HepG2 (cell line): ENCODE results near the gene TXLNA. TPM values are rescaled to one million over a fixed set of nuclear protein-coding genes. Genes with fewer than 3 reads are reported as not detected.
A peak's percentile ranks its signal among the peaks of the same experiment; 100 is the strongest.

ENCODE experiments used
- ATAC-seq: fragments of 200-7000 bp; cut with Tn5 transposase; 3 replicates; pipeline ENCODE4 v1.9.1; 2020; ENCODE audit warnings: mild to moderate bottlenecking, moderate library complexity
- BruUV-seq: library from RNA; stranded (reverse); fragments of 400-500 nt; replicated peaks from 2 replicates; lab custom pipeline; 2021; lab: Mats Ljungman, UMichigan
- CTCF ChIA-PET: fragments of 300-600 bp; formaldehyde crosslinking; extraction: SDS; loops from one replicate; lab custom pipeline; 2021; ENCODE audit warnings: low total read pairs, inconsistent platforms, low intra/inter-chr PET ratio; lab: Yijun Ruan, JAX
- POLR2A ChIA-PET: fragments of 350-600 bp; sonication (Branson Sonifier 250); formaldehyde crosslinking; loops from one replicate; lab custom pipeline; 2020; ENCODE audit warnings: antibody characterized with exemption, inconsistent platforms; lab: Yijun Ruan, JAX
- DNase-seq: peaks from one replicate; pipeline ENCODE4 v3.0.0-alpha.2; 2015; ENCODE audit warnings: low spot score
- FAIRE-seq: peaks from 3 replicates; lab custom pipeline; 2011; peaks lifted over from hg19 to GRCh38; lab: Jason Lieb, UNC
- H2AFZ ChIP-seq: one replicate; pipeline ENCODE4 v1.6.1; 2011; ENCODE audit warnings: low read length, inconsistent platforms
- H3K27ac ChIP-seq: fragments of 300-600 bp; 3 replicates; pipeline ENCODE4 v1.8.0; 2011; ENCODE audit warnings: mixed run types, mild to moderate bottlenecking, mixed read lengths, low read length, inconsistent platforms; ENCODE audit not compliant: insufficient read depth; ENCODE audit errors: extremely low read length
- H3K27me3 ChIP-seq, 2 experiments: fragments of 200-600 bp in 1 of 2; 2 replicates in 1 of 2; 3 replicates in 1 of 2; pipeline versions ENCODE4 v1.6.0 to v1.8.0; 2011; ENCODE audit warnings: low read length in 2 of 2, mild to moderate bottlenecking in 2 of 2, moderate library complexity in 2 of 2, inconsistent platforms in 1 of 2; ENCODE audit not compliant: insufficient read depth in 2 of 2, control insufficient read depth in 1 of 2
- H3K36me3 ChIP-seq, 2 experiments: fragments of 200-600 bp in 1 of 2; replicated peaks in 1 of 2; 2 replicates in 1 of 2; 3 replicates in 1 of 2; pipeline versions ENCODE4 v1.5.1 to v1.8.0; 2011; ENCODE audit warnings: low read length in 2 of 2, inconsistent platforms in 1 of 2; ENCODE audit not compliant: insufficient read depth in 2 of 2, control insufficient read depth in 1 of 2
- H3K4me1 ChIP-seq: 2 replicates; pipeline ENCODE4 v1.5.1; 2012; ENCODE audit warnings: low read length, inconsistent platforms; ENCODE audit not compliant: insufficient read depth
- H3K4me2 ChIP-seq: 2 replicates; pipeline ENCODE4 v1.6.0; 2011; ENCODE audit warnings: low read depth, low read length, inconsistent platforms
- H3K4me3 ChIP-seq, 3 experiments: fragments of 200-600 bp in 1 of 3; sonication (generic), shearing (Covaris generic) in 1 of 3; replicated peaks in 1 of 3; 2 replicates each; pipeline ENCODE4 v1.5.1; 2011 to 2016; ENCODE audit warnings: low read length in 3 of 3, inconsistent platforms in 2 of 3, low read depth in 2 of 3, mild to moderate bottlenecking in 2 of 3, control low read depth in 1 of 3, mixed read lengths in 1 of 3; ENCODE audit not compliant: insufficient read depth in 1 of 3
- H3K79me2 ChIP-seq: one replicate; pipeline ENCODE4 v1.6.1; 2011; ENCODE audit warnings: low read length, inconsistent platforms; ENCODE audit not compliant: insufficient read depth
- H3K9ac ChIP-seq: 2 replicates; pipeline ENCODE4 v1.6.0; 2011; ENCODE audit warnings: mild to moderate bottlenecking, low read depth, low read length, inconsistent platforms; ENCODE audit not compliant: insufficient read depth
- H3K9me3 ChIP-seq: 2 replicates; pipeline ENCODE4 v1.5.1; 2012; ENCODE audit warnings: mild to moderate bottlenecking, low read length
- H4K20me1 ChIP-seq: 2 replicates; pipeline ENCODE4 v1.6.0; 2011; ENCODE audit warnings: inconsistent platforms, mild to moderate bottlenecking, low read length, moderate library complexity; ENCODE audit not compliant: insufficient read depth
- AGO2 ChIP-seq: fragments of 200-400 bp; formaldehyde crosslinking; optimal IDR thresholded peaks from 2 replicates; pipeline ENCODE3; 2017; ENCODE audit warnings: mild to moderate bottlenecking, low read depth, low read length, moderate library complexity
- CTCF ChIP-seq: sonication (generic); formaldehyde crosslinking; IDR thresholded peaks from 2 replicates; pipeline ENCODE4 v1.5.0; 2020; ENCODE audit warnings: mild to moderate bottlenecking, missing genetic modification reagents, moderate library complexity
- GABPA ChIP-seq, 2 experiments: IDR thresholded peaks; 2 replicates each; pipeline ENCODE4 v1.6.1; 2011 to 2016; ENCODE audit warnings: low read depth in 2 of 2, low read length in 1 of 2, missing biosample characterization in 1 of 2, missing genetic modification characterization in 1 of 2
- NCOA2 ChIP-seq: sonication (generic); formaldehyde crosslinking; IDR thresholded peaks from 2 replicates; pipeline ENCODE4 v1.8.0; 2022; ENCODE audit warnings: inconsistent platforms
- RXRA ChIP-seq: sonication (generic); formaldehyde crosslinking; IDR thresholded peaks from 2 replicates; pipeline ENCODE4 v1.5.1; 2020; ENCODE audit warnings: missing genetic modification reagents
- XRCC5 ChIP-seq: fragments of 200-400 bp; formaldehyde crosslinking; optimal IDR thresholded peaks from 2 replicates; pipeline ENCODE3; 2017; ENCODE audit warnings: mild to moderate bottlenecking, low read length
- ZBTB38 ChIP-seq: sonication (generic); formaldehyde crosslinking; IDR thresholded peaks from 2 replicates; pipeline ENCODE4 v1.5.1; 2020; ENCODE audit warnings: mild to moderate bottlenecking, missing genetic modification reagents
- ZBTB7A ChIP-seq: sonication (generic); formaldehyde crosslinking; IDR thresholded peaks from 2 replicates; pipeline ENCODE4 v1.8.0; 2022; ENCODE audit warnings: mild to moderate bottlenecking, missing genetic modification reagents
- ZFP37 ChIP-seq: sonication (generic); formaldehyde crosslinking; IDR thresholded peaks from 2 replicates; pipeline ENCODE4 v1.4.0; 2020; ENCODE audit warnings: missing genetic modification reagents, borderline replicate concordance
- ZIK1 ChIP-seq: sonication (generic); formaldehyde crosslinking; IDR thresholded peaks from 2 replicates; pipeline ENCODE4 v1.5.0; 2020; ENCODE audit warnings: mild to moderate bottlenecking, low read depth, missing genetic modification reagents, borderline replicate concordance
- ZNF121 ChIP-seq: sonication (generic); formaldehyde crosslinking; IDR thresholded peaks from 2 replicates; pipeline ENCODE4 v1.5.0; 2020; ENCODE audit warnings: mild to moderate bottlenecking, missing genetic modification reagents
- ZNF281 ChIP-seq: sonication (generic); formaldehyde crosslinking; IDR thresholded peaks from 2 replicates; pipeline ENCODE4 v1.4.0; 2020; ENCODE audit warnings: missing genetic modification reagents, borderline replicate concordance
- ZNF768 ChIP-seq: sonication (generic); formaldehyde crosslinking; IDR thresholded peaks from 2 replicates; pipeline ENCODE4 v1.4.0; 2020; ENCODE audit warnings: missing genetic modification reagents
- WGBS: methylation state at CpG from one replicate; pipeline ENCODE4 v1.1.6; 2017; ENCODE audit warnings: low lambda C conversion rate; 5-methylcytosine and 5-hydroxymethylcytosine counted together
- in situ Hi-C: cut with HindIII; loops from 2 replicates; pipeline ENCODE4 v1.10.0; 2017; ENCODE audit warnings: low pct_unique_long_range_greater_than_20kb; ENCODE audit not compliant: extremely low pct_ligation_motif_present
- intact Hi-C: fragments of 100-400 bp; cut with micrococcal nuclease; formaldehyde crosslinking; loops from one replicate; pipeline ENCODE4 v1.10.0; 2022; ENCODE audit not compliant: unreplicated experiment
- polyA plus RNA-seq, 8 experiments: library from polyadenylated mRNA; depleted of rRNA in 3 of 8; stranded (reverse) in 7 of 8; unstranded in 1 of 8; fragments of >200 nt; fragmentation: Illumina TruSeq in 4 of 8; extraction: Trizol in 4 of 8; gene quantifications; 2 replicates each; pipeline versions ENCODE4 v1.2.1 to v1.2.3, GENCODE V29; 2011 to 2016; ENCODE audit warnings: low read depth in 4 of 8, missing spikeins in 1 of 8, mixed read lengths in 1 of 8; ENCODE audit not compliant: insufficient read depth in 1 of 8
- total RNA-seq, 5 experiments: library from RNA; depleted of rRNA; stranded (reverse); fragments of >200 nt; fragmentation: Illumina TruSeq; extraction: Trizol; gene quantifications; 2 replicates each; pipeline ENCODE4 v1.2.3, GENCODE V29; 2016; ENCODE audit warnings: low read depth in 1 of 5

TXLNA gene
- total and polyA plus RNA-seq, 2 of the 13 experiments (the other 11 are each of a cell fraction or from before 2014, with no cell fraction given) = 29.6 to 67.8 TPM

- TF ChIP-seq CTCF (CRISPR knock-in tag) = peak; percentile 57
- TF ChIP-seq NCOA2 (CRISPR knock-in tag) = no peak
Measured at GRCh38 chr1:32201011-32201855, 21.8 kb downstream of the TXLNA start (continued).

DNA sequence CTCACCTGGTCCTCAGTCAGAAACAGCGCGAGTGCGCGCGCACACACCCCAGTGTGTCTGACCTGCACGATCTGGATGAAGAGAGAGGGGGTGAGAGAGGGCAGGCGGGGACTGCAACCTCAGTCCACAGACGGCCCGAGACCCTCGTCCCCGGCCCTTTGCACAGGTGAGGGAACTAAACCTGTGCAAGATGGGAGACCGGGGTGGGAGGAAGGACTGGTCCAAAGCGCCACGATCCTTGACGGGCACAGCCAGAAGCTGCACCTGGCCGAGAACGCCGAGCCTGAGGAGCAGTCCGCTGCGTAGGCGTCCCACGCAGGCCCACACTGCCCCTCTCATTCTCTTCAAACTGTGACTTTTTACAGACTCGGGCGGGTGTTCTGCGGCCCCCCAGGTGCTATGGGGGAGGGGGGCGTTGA lies 25.5 kb downstream of the TXLNA start:
- ATAC-seq (no peak), DNase-seq (no peak), FAIRE-seq (no peak)
- intact Hi-C loops (no loop called here), in situ Hi-C loops (no loop called here)
- H3K4me3 ChIP-seq = peak overlapping the region; percentile 53 to 93 (median 86); a peak in 5 of 6 replicates
- peak overlapping the region; percentile 87 for H3K9ac ChIP-seq
- no peak overlapping the region for H3K27ac ChIP-seq
- no peaks in the 10 kb centered on the region for H3K27me3 ChIP-seq
- no peaks in the 10 kb centered on the region for H3K9me3 ChIP-seq
- H4K20me1 ChIP-seq = no peaks in the 10 kb centered on the region
- peaks cover 26% of the 10 kb centered on the region for H3K4me1 ChIP-seq
- peak overlapping the region; percentile 85 for H3K4me2 ChIP-seq
- H3K36me3 ChIP-seq = no peaks in the 10 kb centered on the region; a peak in 1 of 5 replicates
- POLR2A ChIA-PET = interaction anchor here (1.1 to 2.6 kb wide), 5 partner anchors 8 to 117 kb away, joined by 3 to 11 read pairs (median 5); partner anchors contain the start of gene TXLNA
- WGBS = 66% methylated on average over 13 of the region's 26 CpGs
- peak; percentile 8 for TF ChIP-seq XRCC5
- TF ChIP-seq RXRA (CRISPR knock-in tag) = 0 out of 2 replicates have a peak, but pooled peaks have one; percentile 13
- TF ChIP-seq AGO2 = peak; percentile 15
- no peak for TF ChIP-seq ZIK1 (CRISPR knock-in tag)
- TF ChIP-seq ZBTB38 (CRISPR knock-in tag) = peak; percentile 68; the same call in 1 of the 2 replicates
- no peak for TF ChIP-seq ZFP37
- no peak for TF ChIP-seq ZNF121
- TF ChIP-seq GABPA (IDR thresholded peaks at IDR 0.05; ENCODE audit: low read depth, low read length) = no peak
- TF ChIP-seq GABPA (CRISPR knock-in tag; IDR thresholded peaks at IDR 0.05; ENCODE audit: low read depth) = no peak
- no peak for TF ChIP-seq ZNF281 (CRISPR knock-in tag)
- TF ChIP-seq ZNF768 (CRISPR knock-in tag) = 0 out of 2 replicates have a peak, but pooled peaks have one; percentile 5
- TF ChIP-seq ZBTB7A (CRISPR knock-in tag) = 0 out of 2 replicates have a peak, but pooled peaks have one; percentile 23
- no TSS peak for BruUV-seq
- H3K79me2 ChIP-seq = no peaks in the 10 kb centered on the region
- no peak overlapping the region for H2AFZ ChIP-seq
- CTCF ChIA-PET = no interaction called here
